DOHH2 (cell line): ENCODE measurements around the gene PSMA7.

Experiments
- H3F3A ChIP-seq: fragments of 200-600 bp; sonication (generic), shearing (Covaris generic); 2 replicates; pipeline ENCODE4 v1.6.0; 2016; ENCODE audit warnings: antibody characterized with exemption, mild to moderate bottlenecking; ENCODE audit not compliant: control insufficient read depth, insufficient read depth
- H3K27ac ChIP-seq: fragments of 200-600 bp; sonication (generic); 2 replicates; pipeline ENCODE4 v1.5.1; 2014; ENCODE audit warnings: low read depth, mild to moderate bottlenecking, low read length, moderate library complexity
- H3K27me3 ChIP-seq: fragments of 200-600 bp; sonication (generic); 2 replicates; pipeline ENCODE4 v1.6.1; 2014; ENCODE audit warnings: mild to moderate bottlenecking, low read length, mixed read lengths; ENCODE audit not compliant: control insufficient read depth
- H3K36me3 ChIP-seq: fragments of 200-600 bp; sonication (generic); 2 replicates; pipeline ENCODE4 v1.6.1; 2014; ENCODE audit warnings: mild to moderate bottlenecking, low read length, moderate library complexity, mixed read lengths; ENCODE audit not compliant: control insufficient read depth
- H3K4me1 ChIP-seq: fragments of 200-600 bp; sonication (generic); 2 replicates; pipeline ENCODE4 v1.6.1; 2014; ENCODE audit warnings: mild to moderate bottlenecking, low read length, mixed read lengths; ENCODE audit not compliant: control insufficient read depth
- H3K4me2 ChIP-seq: fragments of 200-600 bp; sonication (generic); 2 replicates; pipeline ENCODE4 v1.6.0; 2014; ENCODE audit warnings: mild to moderate bottlenecking, low read length, moderate library complexity
- H3K4me3 ChIP-seq: fragments of 200-600 bp; sonication (generic); 2 replicates; pipeline ENCODE4 v1.5.1; 2014; ENCODE audit warnings: mild to moderate bottlenecking, low read length, mixed read lengths
- H3K79me2 ChIP-seq: fragments of 200-600 bp; sonication (generic); 2 replicates; pipeline ENCODE4 v1.6.1; 2014; ENCODE audit warnings: mild to moderate bottlenecking, low read length, mixed read lengths; ENCODE audit not compliant: control insufficient read depth
- H3K9me2 ChIP-seq: fragments of 200-600 bp; sonication (generic); replicated peaks from 2 replicates; pipeline ENCODE4 v1.6.1; 2014; ENCODE audit warnings: mild to moderate bottlenecking, low read length, mixed read lengths; ENCODE audit not compliant: control insufficient read depth
- H3K9me3 ChIP-seq: fragments of 200-600 bp; sonication (generic); 2 replicates; pipeline ENCODE4 v1.6.1; 2014; ENCODE audit warnings: antibody characterized with exemption, low read length, mixed read lengths; ENCODE audit not compliant: control insufficient read depth, insufficient read depth
- H4K20me1 ChIP-seq: fragments of 200-600 bp; sonication (generic); 2 replicates; pipeline ENCODE4 v1.6.0; 2014; ENCODE audit warnings: low read depth, mild to moderate bottlenecking, antibody characterized with exemption, low read length, moderate library complexity; ENCODE audit not compliant: control insufficient read depth, insufficient read depth
- EZH2phosphoT487 ChIP-seq: fragments of 200-600 bp; sonication (generic); IDR thresholded peaks from 2 replicates; pipeline ENCODE4 v1.6.1; 2017; ENCODE audit warnings: borderline replicate concordance, mild to moderate bottlenecking, antibody characterized with exemption, low read length, moderate library complexity, mixed read lengths
- TF ChIP-seq, protein P1 (sequence below): fragments of 200-600 bp; sonication (generic); IDR thresholded peaks from one replicate; pipeline ENCODE4 v1.5.1; 2014; ENCODE audit warnings: antibody characterized with exemption, mild to moderate bottlenecking, low read depth, low read length; ENCODE audit not compliant: poor library complexity, severe bottlenecking

Gene PSMA7

GRCh38 chr20:62119591-62120364 is 23.4 kb downstream of the PSMA7 start:
- Histone ChIP-seq H3F3A (0 out of 2 replicates have a peak, but pooled peaks cover 8% of the 10 kb centered on the region), H3K9me3 (no peaks in the 10 kb centered on the region), H3K4me3 (no peak overlapping the region), H3K4me2 (no peak overlapping the region), H3K4me1 (peaks cover 28% of the 10 kb centered on the region), H3K9me2 (no peaks in the 10 kb centered on the region), H3K27ac (no peak overlapping the region), H3K79me2 (peaks cover 23% of the 10 kb centered on the region), H3K36me3 (peaks cover 16% of the 10 kb centered on the region), H3K27me3 (no peaks in the 10 kb centered on the region), H4K20me1 (peaks cover 14% of the 10 kb centered on the region)
- TF ChIP-seq, protein P1, sequence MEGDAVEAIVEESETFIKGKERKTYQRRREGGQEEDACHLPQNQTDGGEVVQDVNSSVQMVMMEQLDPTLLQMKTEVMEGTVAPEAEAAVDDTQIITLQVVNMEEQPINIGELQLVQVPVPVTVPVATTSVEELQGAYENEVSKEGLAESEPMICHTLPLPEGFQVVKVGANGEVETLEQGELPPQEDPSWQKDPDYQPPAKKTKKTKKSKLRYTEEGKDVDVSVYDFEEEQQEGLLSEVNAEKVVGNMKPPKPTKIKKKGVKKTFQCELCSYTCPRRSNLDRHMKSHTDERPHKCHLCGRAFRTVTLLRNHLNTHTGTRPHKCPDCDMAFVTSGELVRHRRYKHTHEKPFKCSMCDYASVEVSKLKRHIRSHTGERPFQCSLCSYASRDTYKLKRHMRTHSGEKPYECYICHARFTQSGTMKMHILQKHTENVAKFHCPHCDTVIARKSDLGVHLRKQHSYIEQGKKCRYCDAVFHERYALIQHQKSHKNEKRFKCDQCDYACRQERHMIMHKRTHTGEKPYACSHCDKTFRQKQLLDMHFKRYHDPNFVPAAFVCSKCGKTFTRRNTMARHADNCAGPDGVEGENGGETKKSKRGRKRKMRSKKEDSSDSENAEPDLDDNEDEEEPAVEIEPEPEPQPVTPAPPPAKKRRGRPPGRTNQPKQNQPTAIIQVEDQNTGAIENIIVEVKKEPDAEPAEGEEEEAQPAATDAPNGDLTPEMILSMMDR, result no peak
- TF ChIP-seq EZH2phosphoT487, result no peak

DNA sequence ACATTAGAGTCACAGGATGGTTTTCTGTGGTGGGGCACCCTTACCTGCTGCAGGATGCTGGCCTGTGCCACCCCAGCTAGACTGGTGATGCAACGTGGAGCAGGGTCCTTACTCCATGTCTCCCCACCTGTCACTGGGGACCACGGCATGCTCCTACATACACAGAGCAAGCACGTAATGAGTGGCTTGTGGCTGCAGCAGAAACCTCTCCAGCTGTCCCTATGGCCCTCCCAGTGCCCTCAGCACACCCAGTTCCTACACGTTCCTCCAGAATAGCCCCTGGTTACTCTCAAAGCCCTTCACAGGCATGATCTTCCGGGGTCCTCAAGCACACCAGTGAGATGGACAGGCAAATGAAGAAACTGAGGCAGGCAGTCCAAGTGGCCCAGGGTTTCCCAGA is 24.1 kb downstream of the PSMA7 start:
- Histone ChIP-seq H4K20me1 (peaks cover 11% of the 10 kb centered on the region), H3K4me1 (peaks cover 26% of the 10 kb centered on the region), H3K4me2 (no peak overlapping the region), H3K36me3 (peaks cover 10% of the 10 kb centered on the region), H3K27ac (no peak overlapping the region), H3K9me2 (no peaks in the 10 kb centered on the region), H3K79me2 (peaks cover 16% of the 10 kb centered on the region), H3K9me3 (no peaks in the 10 kb centered on the region), H3F3A (0 out of 2 replicates have a peak, but pooled peaks cover 8% of the 10 kb centered on the region), H3K4me3 (no peak overlapping the region), H3K27me3 (no peaks in the 10 kb centered on the region)
- TF ChIP-seq EZH2phosphoT487, result no peak
- TF ChIP-seq, protein P1, result no peak

DNA sequence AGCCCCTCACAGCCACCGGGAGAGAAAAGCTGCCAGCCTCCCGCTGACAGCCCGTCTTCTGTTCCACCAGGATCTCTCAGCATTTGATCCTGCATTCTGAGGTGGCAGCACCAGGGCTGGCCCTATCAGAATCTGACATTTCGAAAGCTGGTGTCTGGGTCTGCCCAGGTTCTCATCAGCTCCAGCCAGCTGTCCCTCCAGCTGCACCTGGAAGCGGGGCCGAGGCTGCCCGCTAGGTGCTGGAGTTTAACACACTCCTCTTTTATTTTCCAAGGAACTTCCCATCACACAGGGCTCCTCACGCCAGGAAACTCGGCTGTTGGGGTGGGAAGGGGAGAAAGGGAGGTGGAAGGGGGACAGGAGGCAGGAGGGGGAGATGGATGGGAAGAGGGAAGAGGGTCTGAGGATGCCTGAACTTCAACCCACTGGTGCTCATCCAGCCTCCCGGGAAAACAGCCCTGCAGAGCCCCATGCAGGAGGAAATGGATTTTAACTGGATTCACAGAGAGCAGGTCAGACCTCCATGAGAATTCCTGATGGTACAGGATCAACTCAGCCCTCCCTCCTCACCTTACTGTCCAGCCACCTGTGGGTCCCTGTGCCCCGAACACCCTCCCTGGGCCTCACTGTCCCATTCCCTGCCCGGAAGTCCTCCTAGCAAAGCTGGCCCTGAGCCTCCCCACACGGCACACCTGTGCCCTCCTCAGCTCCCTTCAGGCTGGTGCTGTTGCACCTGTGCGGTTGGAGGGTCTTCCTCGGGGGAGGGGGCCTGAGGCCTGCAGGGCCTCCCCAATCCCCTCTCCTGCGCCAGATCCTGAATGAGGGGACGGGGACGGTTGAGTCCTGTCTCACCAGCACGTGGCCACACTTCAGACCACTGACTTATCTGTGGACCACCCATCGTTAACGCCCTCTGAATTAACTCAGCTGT is 24.8 kb downstream of the PSMA7 start:
- peaks cover 2% of the 10 kb centered on the region for H3K36me3 ChIP-seq
- TF ChIP-seq, protein P1, result no peak
- TF ChIP-seq EZH2phosphoT487, result no peak
- H3K79me2 ChIP-seq, result peaks cover 9% of the 10 kb centered on the region
- 0 out of 2 replicates have a peak, but pooled peaks cover 8% of the 10 kb centered on the region for H3F3A ChIP-seq
- H3K27ac ChIP-seq, result no peak overlapping the region
- H4K20me1 ChIP-seq, result peaks cover 4% of the 10 kb centered on the region
- no peak overlapping the region for H3K4me3 ChIP-seq
- H3K27me3 ChIP-seq, result no peaks in the 10 kb centered on the region
- no peak overlapping the region for H3K4me2 ChIP-seq
- H3K9me2 ChIP-seq, result no peaks in the 10 kb centered on the region
- H3K9me3 ChIP-seq, result no peaks in the 10 kb centered on the region; the same call in 1 of the 2 replicates
- peaks cover 19% of the 10 kb centered on the region for H3K4me1 ChIP-seq
